Measurements from ENCODE around the gene ZNF44.

GRCh38 chr19:12260861-12261260, 33.8 kb downstream of the ZNF44 start:
- TF ChIP-seq CTCF (IDR thresholded peaks at IDR 0.05) (no peak), ZC3H11A (IDR thresholded peaks at IDR 0.05) (no peak), POLR2A (IDR thresholded peaks at IDR 0.05; ENCODE audit: low read length) (no peak)

Data from A549 (cell line).